Neuron (in vitro differentiated cells): ENCODE measurements around the gene VAV2.

ENCODE experiments used
- H2AFZ ChIP-seq: one replicate; pipeline ENCODE4 v1.6.1; 2013; ENCODE audit warnings: low read depth, mild to moderate bottlenecking, inconsistent platforms, low read length, moderate library complexity
- H3K27me3 ChIP-seq: one replicate; pipeline ENCODE4 v1.6.1; 2013; ENCODE audit warnings: low read length; ENCODE audit not compliant: insufficient read depth
- H3K36me3 ChIP-seq: one replicate; pipeline ENCODE4 v1.6.1; 2013; ENCODE audit warnings: low read length; ENCODE audit not compliant: insufficient read depth
- H3K4me1 ChIP-seq: one replicate; pipeline ENCODE4 v1.6.1; 2013; ENCODE audit warnings: low read length; ENCODE audit not compliant: insufficient read depth
- H3K4me3 ChIP-seq: 2 replicates; pipeline ENCODE4 v1.5.1; 2013; ENCODE audit warnings: mild to moderate bottlenecking, low read length, moderate library complexity
- H3K9me3 ChIP-seq: one replicate; pipeline ENCODE4 v1.6.1; 2013; ENCODE audit warnings: low read length

The VAV2 gene

DNA sequence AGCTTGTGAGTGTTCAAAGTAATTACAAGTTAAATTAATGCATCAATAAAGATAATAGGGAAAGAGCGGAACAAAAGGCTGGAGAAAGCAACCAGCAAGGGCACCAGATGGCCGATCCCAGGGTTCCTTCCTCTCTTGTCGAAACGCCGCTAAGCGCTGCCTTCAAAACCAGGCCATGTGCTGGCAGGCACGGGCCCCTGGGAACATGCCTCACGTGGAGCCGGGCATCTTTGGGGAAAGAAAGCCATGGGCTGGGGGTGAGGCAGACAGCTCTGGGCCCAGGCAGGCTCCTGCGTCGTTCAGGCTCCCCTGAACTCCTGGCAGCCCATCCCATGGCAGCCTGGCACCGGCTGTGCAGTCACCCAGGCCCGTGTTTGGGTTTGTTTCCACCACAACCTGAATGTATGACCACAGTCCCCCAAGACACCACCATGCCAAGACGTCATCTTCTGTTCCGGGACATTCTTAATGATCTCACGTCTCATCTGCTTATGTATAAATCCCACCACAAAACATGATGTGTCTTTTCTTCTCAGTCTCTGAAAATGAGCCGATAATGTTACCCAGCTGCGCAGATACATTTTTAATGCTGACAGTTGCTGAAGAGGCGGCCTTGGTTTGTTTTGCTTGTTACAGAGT is 143.5 kb downstream of the VAV2 start:
- H2AFZ ChIP-seq: no peak overlapping the region

DNA sequence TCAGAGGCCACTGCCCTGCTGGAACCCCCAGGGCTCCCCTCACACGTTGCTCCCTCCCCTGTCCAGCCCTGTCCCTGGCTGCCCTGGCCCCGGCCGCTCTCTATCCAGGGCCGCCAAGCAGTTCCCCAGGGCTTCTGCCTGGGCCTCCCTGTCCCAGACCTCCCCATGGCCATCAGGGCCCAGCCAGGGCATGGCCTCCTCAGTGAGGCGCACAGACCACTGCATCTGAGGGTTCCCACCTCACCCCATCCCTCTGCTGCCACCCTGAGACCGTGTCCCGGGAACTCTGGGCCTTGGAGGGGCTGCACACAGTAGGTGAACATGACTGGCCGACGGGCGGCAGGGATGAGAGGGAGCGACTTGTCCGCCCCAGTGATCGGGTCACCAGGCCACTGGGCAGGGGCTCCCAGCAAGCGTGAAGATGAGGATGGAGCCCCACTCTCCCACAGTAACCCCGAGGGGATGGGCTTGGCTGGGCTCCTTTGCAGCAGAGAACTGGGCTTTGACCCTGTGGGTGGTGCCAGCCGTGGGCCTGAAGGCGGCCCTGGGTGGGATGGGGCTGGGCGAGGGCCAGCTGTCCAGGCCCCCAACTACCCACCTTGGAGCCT is 145.5 kb downstream of the VAV2 start:
- Histone ChIP-seq H3K4me1 (no peaks in the 10 kb centered on the region), H3K4me3 (no peak overlapping the region), H3K27me3 (no peaks in the 10 kb centered on the region), H2AFZ (no peak overlapping the region), H3K9me3 (no peaks in the 10 kb centered on the region), H3K36me3 (peaks cover 6% of the 10 kb centered on the region)

More for the DNA sequence above, 143.5 kb downstream of the VAV2 start:
- Histone ChIP-seq H3K4me3 (no peak overlapping the region), H3K4me1 (no peaks in the 10 kb centered on the region), H3K27me3 (no peaks in the 10 kb centered on the region), H3K36me3 (peaks cover 6% of the 10 kb centered on the region), H3K9me3 (no peaks in the 10 kb centered on the region)

DNA sequence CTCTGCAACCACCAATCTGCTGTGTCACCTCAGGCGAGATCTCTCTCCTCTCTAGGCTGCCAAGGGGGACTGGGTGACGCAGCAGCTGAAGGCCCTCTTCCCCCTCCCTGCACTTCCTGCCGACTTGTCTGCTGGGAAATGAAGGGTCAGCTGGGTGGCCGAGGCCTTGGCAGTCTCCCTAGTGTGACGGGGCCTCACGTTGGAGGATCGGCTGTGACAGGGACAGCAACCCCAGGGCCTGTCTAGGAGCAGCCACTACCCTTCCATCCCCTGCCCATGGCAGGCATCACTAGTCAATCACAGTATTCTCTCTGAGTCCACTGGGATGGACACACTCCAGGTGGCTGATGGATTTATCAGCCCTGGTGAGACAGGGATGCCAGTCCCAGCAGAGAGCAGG is 146.7 kb downstream of the VAV2 start:
- H3K9me3 ChIP-seq: no peaks in the 10 kb centered on the region
- H3K27me3 ChIP-seq: no peaks in the 10 kb centered on the region
- H3K36me3 ChIP-seq: peaks cover 2% of the 10 kb centered on the region
- H3K4me3 ChIP-seq: no peak overlapping the region
- H3K4me1 ChIP-seq: no peaks in the 10 kb centered on the region
- H2AFZ ChIP-seq: no peak overlapping the region

DNA sequence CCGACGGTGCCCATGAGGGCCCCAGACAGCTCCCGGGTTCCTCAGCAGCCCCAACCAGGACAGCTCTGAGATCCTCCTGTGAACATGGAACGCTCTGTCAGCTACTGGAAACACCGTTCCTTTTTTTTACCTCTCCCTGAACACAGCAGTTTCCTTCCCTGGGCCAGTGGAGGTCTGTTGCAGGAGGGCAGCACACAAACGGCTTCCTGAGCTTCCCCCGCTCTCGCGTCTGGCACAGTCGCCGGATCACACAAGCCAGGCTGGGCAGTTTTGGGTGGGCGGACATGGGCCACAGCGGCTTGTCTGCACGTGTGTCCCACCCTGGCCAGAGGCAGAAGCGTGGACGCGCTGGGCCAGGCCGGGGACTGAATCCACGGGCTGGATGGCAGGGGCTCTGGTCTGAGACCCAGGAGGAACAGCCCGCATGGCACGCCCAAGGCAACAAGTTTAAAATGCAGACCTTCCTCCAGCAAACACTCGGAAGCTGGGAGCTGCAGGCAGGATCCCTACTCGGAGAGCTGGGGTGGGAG is 147.2 kb downstream of the VAV2 start:
- Histone ChIP-seq H3K27me3 (no peaks in the 10 kb centered on the region), H2AFZ (no peak overlapping the region), H3K9me3 (no peaks in the 10 kb centered on the region), H3K4me3 (no peak overlapping the region), H3K36me3 (no peaks in the 10 kb centered on the region), H3K4me1 (peaks cover under 1% of the 10 kb centered on the region)

DNA sequence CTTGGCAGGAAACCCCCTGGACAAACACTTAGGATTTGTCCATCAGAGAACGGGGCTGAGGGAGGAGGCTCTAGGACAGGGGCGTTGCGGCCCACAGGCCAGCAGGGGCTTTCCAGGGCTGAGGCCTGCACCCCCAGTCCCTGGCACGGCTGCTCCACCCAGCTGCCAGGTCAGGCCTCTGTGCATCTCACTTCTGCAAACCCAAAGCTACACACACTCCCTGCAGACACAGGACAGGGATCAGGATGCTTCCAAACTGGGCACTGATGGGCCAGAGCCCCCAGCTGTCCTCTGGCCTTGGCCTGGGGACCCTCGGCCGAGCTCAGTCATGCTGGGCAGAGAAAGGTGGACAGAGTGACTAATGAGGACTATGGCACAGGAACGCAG is 147.7 kb downstream of the VAV2 start:
- peaks cover 2% of the 10 kb centered on the region for H3K4me1 ChIP-seq
- H3K9me3 ChIP-seq: no peaks in the 10 kb centered on the region
- H2AFZ ChIP-seq: no peak overlapping the region
- no peak overlapping the region for H3K4me3 ChIP-seq
- H3K27me3 ChIP-seq: no peaks in the 10 kb centered on the region
- no peaks in the 10 kb centered on the region for H3K36me3 ChIP-seq

DNA sequence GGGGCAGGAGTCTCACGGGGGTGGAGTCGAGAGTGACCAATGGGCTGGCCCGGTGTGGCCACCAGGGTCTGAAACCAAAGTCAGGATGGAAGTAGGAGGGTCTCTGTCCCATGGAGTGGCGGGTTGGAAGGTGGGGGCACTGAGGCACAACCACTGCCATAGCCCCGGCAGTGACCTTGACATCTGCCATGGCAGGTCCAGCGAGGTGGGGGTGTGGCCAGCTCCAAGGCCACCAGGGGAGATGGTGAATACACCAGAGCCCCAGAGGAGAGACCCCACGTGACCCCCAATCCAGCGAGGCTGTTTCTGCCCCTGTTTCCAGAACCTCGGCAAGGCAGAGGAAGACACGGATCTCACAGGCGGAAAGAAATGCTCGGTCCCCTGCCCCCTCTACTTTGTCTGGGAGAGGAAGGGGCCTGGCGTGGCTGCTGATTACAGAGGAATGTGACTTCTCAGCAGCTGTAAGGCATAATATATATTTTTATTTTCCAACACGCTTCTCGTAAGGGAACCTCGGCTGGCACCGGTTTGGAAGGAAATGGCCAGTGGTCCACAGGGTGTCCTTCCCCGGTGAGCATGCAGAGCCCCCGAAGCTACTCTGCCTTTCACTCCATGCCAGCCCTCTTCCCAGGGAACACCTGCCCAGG is 148.2 kb downstream of the VAV2 start:
- Histone ChIP-seq H3K4me1 (peaks cover 2% of the 10 kb centered on the region), H2AFZ (no peak overlapping the region), H3K4me3 (no peak overlapping the region), H3K36me3 (no peaks in the 10 kb centered on the region), H3K27me3 (no peaks in the 10 kb centered on the region), H3K9me3 (no peaks in the 10 kb centered on the region)

DNA sequence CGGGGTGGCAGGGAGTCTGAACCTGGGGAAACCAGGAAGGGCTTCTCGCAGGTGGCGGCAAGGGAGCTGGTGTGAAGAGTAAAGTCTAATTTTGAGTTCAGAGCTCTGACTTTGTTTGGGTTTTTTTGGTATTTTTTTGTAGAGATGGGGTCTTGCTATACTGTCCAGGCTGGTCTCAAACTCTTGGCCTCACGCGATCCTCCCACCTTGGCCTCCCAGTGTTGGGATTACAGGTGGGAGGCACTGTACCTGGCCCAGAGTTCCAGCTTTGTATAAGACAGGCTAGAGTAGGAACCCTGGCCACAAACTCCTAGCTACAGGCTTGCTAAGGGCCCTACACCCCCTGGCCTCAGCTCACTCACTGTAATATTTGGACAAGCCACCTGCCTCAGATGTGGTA is 148.9 kb downstream of the VAV2 start:
- Histone ChIP-seq H3K4me1 (peaks cover 2% of the 10 kb centered on the region), H3K4me3 (no peak overlapping the region), H3K9me3 (no peaks in the 10 kb centered on the region), H2AFZ (no peak overlapping the region), H3K27me3 (no peaks in the 10 kb centered on the region), H3K36me3 (no peaks in the 10 kb centered on the region)

DNA sequence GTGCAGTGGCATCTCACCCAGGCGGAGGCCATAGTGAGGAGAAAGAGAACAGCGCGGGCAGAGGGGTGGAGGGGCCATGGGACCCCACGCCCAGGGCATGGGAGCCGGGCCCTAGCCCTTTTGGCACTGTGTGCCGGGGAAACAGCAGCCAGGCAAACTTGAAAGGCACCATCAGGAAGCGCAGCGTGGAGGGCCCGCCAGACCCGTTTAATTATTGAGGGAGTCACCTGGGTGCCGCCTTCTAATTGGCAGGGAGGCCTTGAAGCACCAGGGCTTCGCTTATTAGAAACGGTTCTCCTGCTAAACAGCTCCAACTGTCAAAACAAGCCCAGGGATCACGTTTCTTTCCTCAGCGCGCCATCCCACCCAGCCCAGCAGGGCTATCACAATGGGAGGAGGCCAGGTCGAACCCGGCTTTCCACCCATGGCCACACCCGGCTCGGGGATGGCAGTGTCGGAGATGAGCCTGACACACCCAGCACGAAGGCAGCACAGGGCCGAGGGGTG is 149.3 kb downstream of the VAV2 start:
- no peaks in the 10 kb centered on the region for H3K9me3 ChIP-seq
- H3K4me1 ChIP-seq: peaks cover 2% of the 10 kb centered on the region
- H3K36me3 ChIP-seq: no peaks in the 10 kb centered on the region
- no peaks in the 10 kb centered on the region for H3K27me3 ChIP-seq
- no peak overlapping the region for H2AFZ ChIP-seq
- no peak overlapping the region for H3K4me3 ChIP-seq

DNA sequence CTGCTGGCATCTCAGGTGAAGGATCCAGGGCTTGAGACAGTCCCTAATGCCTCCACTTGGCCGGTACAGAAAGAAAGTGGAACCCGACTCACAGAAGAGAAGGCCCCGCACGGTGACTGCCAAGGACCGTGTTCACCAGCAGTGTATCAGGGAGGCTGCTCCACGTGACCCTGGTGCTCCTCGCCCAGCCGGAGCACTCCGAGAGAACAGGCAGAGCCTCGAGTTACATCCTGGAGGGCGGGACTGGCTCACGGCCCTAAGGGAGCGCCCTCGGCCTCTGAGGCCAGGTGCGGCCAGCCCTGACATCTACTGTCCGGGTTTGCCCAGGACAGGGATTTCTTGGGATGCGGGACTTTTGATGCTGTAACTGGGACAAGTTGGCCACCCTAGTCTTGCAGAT is 149.9 kb downstream of the VAV2 start:
- Histone ChIP-seq H2AFZ (no peak overlapping the region), H3K36me3 (no peaks in the 10 kb centered on the region), H3K4me3 (no peak overlapping the region), H3K9me3 (no peaks in the 10 kb centered on the region), H3K27me3 (no peaks in the 10 kb centered on the region), H3K4me1 (peaks cover 2% of the 10 kb centered on the region)

DNA sequence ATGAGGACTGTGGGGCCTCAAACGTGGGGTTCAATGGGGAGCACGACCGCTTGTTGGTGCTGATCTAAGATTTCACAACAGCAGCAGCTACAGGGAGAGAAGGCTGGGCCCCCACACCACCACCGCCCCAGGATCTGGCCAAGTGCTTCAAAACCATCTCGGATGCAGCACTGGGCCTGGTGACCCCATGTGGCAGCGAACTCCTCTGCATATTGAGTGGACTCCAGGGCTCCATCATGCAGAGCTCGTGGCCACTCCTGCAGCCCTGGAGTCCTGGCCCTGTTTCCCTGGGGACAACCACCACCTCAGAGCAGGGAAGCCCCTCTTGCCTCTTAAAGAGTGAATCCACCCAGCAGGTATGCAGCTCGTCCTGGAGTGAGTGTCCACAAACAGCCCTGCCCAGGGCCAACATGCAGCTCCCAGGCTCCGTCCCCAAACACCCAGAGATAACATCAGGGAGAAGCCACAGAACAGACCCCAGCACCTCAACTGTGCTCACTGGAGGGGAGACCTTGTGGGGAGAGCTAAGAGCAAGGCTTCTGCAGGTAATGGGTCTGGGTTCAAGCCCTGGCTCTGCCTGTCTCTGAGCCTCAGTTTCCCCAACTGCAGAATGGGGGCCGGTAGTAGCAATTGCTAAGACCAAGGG is 150.8 kb downstream of the VAV2 start:
- Histone ChIP-seq H3K9me3 (no peaks in the 10 kb centered on the region), H3K4me1 (peaks cover 2% of the 10 kb centered on the region), H3K4me3 (no peak overlapping the region), H2AFZ (no peak overlapping the region), H3K36me3 (no peaks in the 10 kb centered on the region), H3K27me3 (no peaks in the 10 kb centered on the region)

DNA sequence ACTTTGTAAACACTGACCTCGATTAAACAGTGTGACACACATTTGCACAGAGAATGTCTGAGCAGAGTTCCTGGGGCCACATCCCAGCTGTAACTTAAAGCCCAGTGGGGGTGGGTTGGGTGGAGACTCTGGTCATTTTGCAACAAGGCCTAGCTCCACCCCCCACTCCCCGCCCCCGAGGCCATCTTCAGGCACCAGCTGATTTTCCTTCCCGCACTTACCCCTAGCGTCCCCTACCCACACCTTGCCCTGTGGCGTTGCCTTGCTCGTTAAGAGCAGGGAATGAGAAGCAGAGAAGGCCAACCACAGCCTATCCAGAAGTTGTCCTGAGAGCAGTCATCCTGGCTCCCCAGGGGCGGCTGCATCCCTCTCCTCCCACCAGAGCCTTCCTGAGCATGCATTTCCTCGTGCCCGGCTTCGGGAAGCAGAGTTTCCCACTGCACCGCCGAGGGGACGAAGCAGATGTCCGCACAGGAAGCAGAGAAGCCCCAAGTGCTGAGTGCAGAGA is 152.2 kb downstream of the VAV2 start:
- Histone ChIP-seq H3K4me3 (no peak overlapping the region), H3K27me3 (no peaks in the 10 kb centered on the region), H2AFZ (no peak overlapping the region), H3K36me3 (no peaks in the 10 kb centered on the region), H3K9me3 (no peaks in the 10 kb centered on the region), H3K4me1 (peaks cover 5% of the 10 kb centered on the region)

DNA sequence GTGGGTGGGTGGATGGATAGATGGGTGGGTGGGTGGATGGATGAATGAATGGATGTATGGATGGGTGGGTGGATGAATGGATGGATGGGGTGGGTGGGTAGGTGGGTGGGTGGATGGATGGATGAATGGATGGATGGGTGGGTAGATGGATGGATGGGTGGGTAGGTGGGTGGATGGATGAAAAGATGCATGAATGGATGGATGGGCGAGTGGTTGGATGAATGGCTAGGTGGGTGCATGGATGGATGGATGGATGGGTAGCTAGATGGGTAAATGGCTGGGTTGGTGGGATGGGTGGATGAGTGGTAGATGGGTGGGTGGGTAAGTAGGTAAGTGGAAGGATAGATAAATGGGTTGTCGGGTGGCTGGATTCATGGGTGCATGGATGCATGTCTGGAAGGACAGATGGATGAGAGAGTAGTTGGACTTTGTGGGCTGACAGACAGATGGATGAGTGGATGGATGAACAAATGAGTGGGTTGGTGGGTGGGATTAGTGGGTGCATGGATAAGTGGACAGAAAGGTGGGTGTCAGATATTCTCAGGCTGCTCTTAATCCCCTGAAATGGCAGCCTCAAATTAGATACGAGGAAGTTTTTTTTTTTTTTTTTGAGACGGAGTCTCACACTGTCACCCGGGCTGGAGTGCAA is 153.1 kb downstream of the VAV2 start:
- H3K4me3 ChIP-seq: no peak overlapping the region
- H3K9me3 ChIP-seq: no peaks in the 10 kb centered on the region
- no peak overlapping the region for H2AFZ ChIP-seq
- H3K4me1 ChIP-seq: peaks cover 5% of the 10 kb centered on the region
- no peaks in the 10 kb centered on the region for H3K27me3 ChIP-seq
- no peaks in the 10 kb centered on the region for H3K36me3 ChIP-seq
